Activated T-helper 1 cell treated with anti-CD3 and anti-CD28 coated beads, Interleukin-12 subunit alpha, Interleukin-12 subunit beta, Interleukin-2, Interleukin-4 antibody, amounts not matched to agents 30 ng/mL and 10 ng/mL and 1 ng/mL, durations not matched to agents 14 hours and 24 hours and 36 hours (primary cell): ENCODE results near the gene KRTAP1-1. TPM values are rescaled to one million over a fixed set of nuclear protein-coding genes. Genes with fewer than 3 reads are reported as not detected.
"Not testable (repeated sequence)": the region's sequence is repeated elsewhere in the genome, so short reads cannot be mapped to it uniquely, and the experiment has no call there.

ENCODE experiments used
- DNase-seq: peaks from one replicate; pipeline ENCODE4 v3.0.0; 2021; ENCODE audit warnings: low spot score
- H3K27ac Mint-ChIP-seq: one replicate; pipeline ENCODE4 v1.8.0; 2021; ENCODE audit warnings: mild to moderate bottlenecking, mixed read lengths
- H3K27me3 Mint-ChIP-seq: one replicate; pipeline ENCODE4 v1.8.0; 2022; ENCODE audit warnings: mild to moderate bottlenecking, moderate library complexity, mixed read lengths; ENCODE audit not compliant: insufficient read depth
- H3K36me3 Mint-ChIP-seq: one replicate; pipeline ENCODE4 v1.8.0; 2021; ENCODE audit warnings: low read depth, mixed read lengths
- H3K4me1 Mint-ChIP-seq: one replicate; pipeline ENCODE4 v1.8.0; 2021; ENCODE audit warnings: low read depth, mixed read lengths
- H3K4me3 Mint-ChIP-seq: one replicate; pipeline ENCODE4 v1.8.0; 2021; ENCODE audit warnings: mild to moderate bottlenecking, moderate library complexity, mixed read lengths
- H3K9me3 Mint-ChIP-seq: one replicate; pipeline ENCODE4 v1.8.0; 2021; ENCODE audit warnings: mixed read lengths
- intact Hi-C: fragments of 100-400 bp; cut with micrococcal nuclease; formaldehyde crosslinking; loops from one replicate; pipeline ENCODE4 v1.15.1; 2024
- total RNA-seq: library from RNA; stranded (reverse); gene quantifications from 2 replicates; pipeline ENCODE4 v1.2.3, GENCODE V29; 2022

Gene KRTAP1-1
- total RNA-seq, 1 donor from 2014 or later: not detected

GRCh38 chr17:41065016-41065689 lies 23.9 kb upstream of the KRTAP1-1 start:
- DNase-seq, H3K36me3 Mint-ChIP-seq, intact Hi-C loops, H3K9me3 Mint-ChIP-seq, H3K27ac Mint-ChIP-seq, H3K4me1 Mint-ChIP-seq, H3K4me3 Mint-ChIP-seq: not testable (repeated sequence)
- H3K27me3 Mint-ChIP-seq: peaks cover 14% of the 10 kb centered on the region

- Mint-ChIP-seq H3K27ac (no peak overlapping the region), H3K4me3 (no peak overlapping the region), H3K9me3 (no peaks in the 10 kb centered on the region), H3K4me1 (no peaks in the 10 kb centered on the region), H3K27me3 (peaks cover 15% of the 10 kb centered on the region), H3K36me3 (no peaks in the 10 kb centered on the region)
- intact Hi-C loops: no loop called here
- DNase-seq: no peak
These were observed 23.1 kb upstream of the KRTAP1-1 start for GRCh38 chr17:41064301-41064700.

- Mint-ChIP-seq H3K36me3 (no peaks in the 10 kb centered on the region), H3K4me3 (no peak overlapping the region), H3K27me3 (peaks cover 19% of the 10 kb centered on the region), H3K4me1 (no peaks in the 10 kb centered on the region), H3K9me3 (no peaks in the 10 kb centered on the region), H3K27ac (no peak overlapping the region)
- no peak for DNase-seq
- intact Hi-C loops: no loop called here
These were observed 22.2 kb upstream of the KRTAP1-1 start for GRCh38 chr17:41063449-41063848.

- H3K9me3 Mint-ChIP-seq: peaks cover 6% of the 10 kb centered on the region
These were observed 20.7 kb upstream of the KRTAP1-1 start for GRCh38 chr17:41061964-41062363.

GRCh38 chr17:41060052-41060604 lies 18.9 kb upstream of the KRTAP1-1 start, which contains the start of gene KRTAP2-3:
Gene KRTAP2-3, minus strand, starts transcription at chr17:41060114. Its CDS starts 64 bp downstream, at chr17:41060050.
- DNase-seq: no peak
- H3K27me3 Mint-ChIP-seq: peaks cover 21% of the 10 kb centered on the region
- intact Hi-C loops: no loop called here
- H3K27ac Mint-ChIP-seq: no peak within 1 kb of the TSS
- no peaks in the 10 kb centered on the region for H3K36me3 Mint-ChIP-seq
- peaks cover 6% of the 10 kb centered on the region for H3K9me3 Mint-ChIP-seq
- no peak within 1 kb of the TSS for H3K4me3 Mint-ChIP-seq
- H3K4me1 Mint-ChIP-seq: no peaks in the 10 kb centered on the region

More at GRCh38 chr17:41061964-41062363, 20.7 kb upstream of the KRTAP1-1 start:
- intact Hi-C loops: no loop called here
- no peaks in the 10 kb centered on the region for H3K4me1 Mint-ChIP-seq
- DNase-seq: no peak
- H3K27me3 Mint-ChIP-seq: peaks cover 19% of the 10 kb centered on the region
- H3K36me3 Mint-ChIP-seq: no peaks in the 10 kb centered on the region
- no peak overlapping the region for H3K27ac Mint-ChIP-seq
- H3K4me3 Mint-ChIP-seq: no peak overlapping the region

- DNase-seq, H3K36me3 Mint-ChIP-seq, H3K4me3 Mint-ChIP-seq, H3K27ac Mint-ChIP-seq, intact Hi-C loops, H3K4me1 Mint-ChIP-seq, H3K9me3 Mint-ChIP-seq: not testable (repeated sequence)
- H3K27me3 Mint-ChIP-seq: peaks cover 21% of the 10 kb centered on the region
These were observed 18.2 kb upstream of the KRTAP1-1 start for GRCh38 chr17:41059276-41060051.

- intact Hi-C loops: no loop called here
- Mint-ChIP-seq H3K27ac (no peak overlapping the region), H3K9me3 (peaks cover 6% of the 10 kb centered on the region), H3K36me3 (no peaks in the 10 kb centered on the region), H3K27me3 (peaks cover 21% of the 10 kb centered on the region), H3K4me1 (no peaks in the 10 kb centered on the region), H3K4me3 (no peak overlapping the region)
- DNase-seq: no peak
These were observed 17.5 kb upstream of the KRTAP1-1 start for GRCh38 chr17:41058741-41059140.

GRCh38 chr17:41057547-41057946 lies 16.3 kb upstream of the KRTAP1-1 start:
- no peak overlapping the region for H3K27ac Mint-ChIP-seq
- H3K27me3 Mint-ChIP-seq: peaks cover 23% of the 10 kb centered on the region
- DNase-seq: no peak
- no peak overlapping the region for H3K4me3 Mint-ChIP-seq
- H3K9me3 Mint-ChIP-seq: peaks cover 6% of the 10 kb centered on the region
- intact Hi-C loops: no loop called here
- no peaks in the 10 kb centered on the region for H3K4me1 Mint-ChIP-seq
- H3K36me3 Mint-ChIP-seq: no peaks in the 10 kb centered on the region

- DNase-seq, H3K36me3 Mint-ChIP-seq, H3K4me1 Mint-ChIP-seq, intact Hi-C loops, H3K4me3 Mint-ChIP-seq, H3K27ac Mint-ChIP-seq, H3K9me3 Mint-ChIP-seq: not testable (repeated sequence)
- H3K27me3 Mint-ChIP-seq: peaks cover 14% of the 10 kb centered on the region
These were observed 13.9 kb upstream of the KRTAP1-1 start, which contains the start of gene KRTAP2-2 for GRCh38 chr17:41055130-41055529. Gene KRTAP2-2, minus strand, starts transcription at chr17:41055230. Its CDS starts 19 bp downstream, at chr17:41055211.

GRCh38 chr17:41054556-41054955 lies 13.3 kb upstream of the KRTAP1-1 start:
- H3K4me1 Mint-ChIP-seq, H3K4me3 Mint-ChIP-seq, H3K36me3 Mint-ChIP-seq, H3K27ac Mint-ChIP-seq, H3K9me3 Mint-ChIP-seq, DNase-seq, intact Hi-C loops: not testable (repeated sequence)
- peaks cover 12% of the 10 kb centered on the region for H3K27me3 Mint-ChIP-seq

- peaks cover 10% of the 10 kb centered on the region for H3K27me3 Mint-ChIP-seq
- intact Hi-C loops: no loop called here
- no peaks in the 10 kb centered on the region for H3K36me3 Mint-ChIP-seq
- DNase-seq: no peak
- no peak overlapping the region for H3K27ac Mint-ChIP-seq
- H3K9me3 Mint-ChIP-seq: peaks cover 6% of the 10 kb centered on the region
- no peaks in the 10 kb centered on the region for H3K4me1 Mint-ChIP-seq
- no peak overlapping the region for H3K4me3 Mint-ChIP-seq
These were observed 12.8 kb upstream of the KRTAP1-1 start for GRCh38 chr17:41054025-41054424.

GRCh38 chr17:41052566-41052965 lies 11.3 kb upstream of the KRTAP1-1 start:
- Mint-ChIP-seq H3K9me3 (peaks cover 4% of the 10 kb centered on the region), H3K4me1 (no peaks in the 10 kb centered on the region), H3K4me3 (no peak overlapping the region), H3K27me3 (peaks cover 8% of the 10 kb centered on the region), H3K27ac (no peak overlapping the region), H3K36me3 (no peaks in the 10 kb centered on the region)
- DNase-seq: no peak
- intact Hi-C loops: no loop called here

- H3K4me1 Mint-ChIP-seq: no peaks in the 10 kb centered on the region
- H3K36me3 Mint-ChIP-seq: no peaks in the 10 kb centered on the region
- H3K9me3 Mint-ChIP-seq: peaks cover 1% of the 10 kb centered on the region
- no peak overlapping the region for H3K27ac Mint-ChIP-seq
- intact Hi-C loops: no loop called here
- H3K27me3 Mint-ChIP-seq: peaks cover 6% of the 10 kb centered on the region
- H3K4me3 Mint-ChIP-seq: no peak overlapping the region
- DNase-seq: no peak
These were observed 7.9 kb upstream of the KRTAP1-1 start for GRCh38 chr17:41049110-41049509.
